PC-9 (cell line): ENCODE measurements around the gene EWSR1.

Experiments used
- CTCF ChIP-seq: fragments of 200-600 bp; sonication (generic); conservative IDR thresholded peaks from 2 replicates; pipeline ENCODE4 v1.6.1; 2017; ENCODE audit warnings: mixed run types, antibody characterized with exemption, mild to moderate bottlenecking, moderate library complexity
- EZH2 ChIP-seq: fragments of 200-600 bp; sonication (generic); IDR thresholded peaks from 2 replicates; pipeline ENCODE4 v1.8.0; 2017; ENCODE audit warnings: antibody characterized with exemption, low read depth

GRCh38 chr22:29334148-29334547, 66.1 kb downstream of the EWSR1 start:
- TF ChIP-seq CTCF, result no peak
- no peak for TF ChIP-seq EZH2
